Stimulated activated memory B cell treated with anti-CD40 and anti-IgM and Interleukin-4, amounts not matched to agents 10 μg/mL and 1 μg/mL and 100 μg/mL, for 72 hours (primary cell): Measurements from ENCODE around the gene CTBP2.

ENCODE experiments used
- ATAC-seq: fragments of 150-1000 bp; cut with Tn5 transposase; 2 replicates; pipeline ENCODE4 v1.10.0; 2021
- H3K27ac Mint-ChIP-seq: one replicate; pipeline ENCODE4 v1.8.0; 2022; ENCODE audit warnings: mild to moderate bottlenecking, mixed read lengths
- H3K27me3 Mint-ChIP-seq: one replicate; pipeline ENCODE4 v1.8.0; 2022; ENCODE audit warnings: mixed read lengths
- H3K36me3 Mint-ChIP-seq: one replicate; pipeline ENCODE4 v1.8.0; 2022; ENCODE audit warnings: mixed read lengths
- H3K4me1 Mint-ChIP-seq: one replicate; pipeline ENCODE4 v1.8.0; 2022; ENCODE audit warnings: mixed read lengths
- H3K4me3 Mint-ChIP-seq: one replicate; pipeline ENCODE4 v1.8.0; 2022; ENCODE audit warnings: mild to moderate bottlenecking, moderate library complexity, mixed read lengths
- H3K9me3 Mint-ChIP-seq: one replicate; pipeline ENCODE4 v1.8.0; 2022; ENCODE audit warnings: mixed read lengths

Gene CTBP2

GRCh38 chr10:125116652-125117310 lies 43.6 kb downstream of the CTBP2 start:
- Mint-ChIP-seq H3K9me3 (no peaks in the 10 kb centered on the region), H3K4me3 (no peak overlapping the region), H3K27me3 (peaks cover 31% of the 10 kb centered on the region), H3K4me1 (no peaks in the 10 kb centered on the region), H3K27ac (no peak overlapping the region), H3K36me3 (no peaks in the 10 kb centered on the region)
- ATAC-seq = no peak

GRCh38 chr10:125116041-125116649 lies 44.2 kb downstream of the CTBP2 start:
- Mint-ChIP-seq H3K27ac (no peak overlapping the region), H3K36me3 (no peaks in the 10 kb centered on the region), H3K9me3 (no peaks in the 10 kb centered on the region), H3K4me3 (no peak overlapping the region), H3K4me1 (no peaks in the 10 kb centered on the region), H3K27me3 (peaks cover 31% of the 10 kb centered on the region)
- peak; percentile 3 for ATAC-seq

- no peak overlapping the region for H3K27ac Mint-ChIP-seq
- ATAC-seq = no peak
- H3K27me3 Mint-ChIP-seq = peaks cover 31% of the 10 kb centered on the region
Observed at GRCh38 chr10:125115409-125115808, 45.0 kb downstream of the CTBP2 start.

GRCh38 chr10:125114761-125115391 lies 45.5 kb downstream of the CTBP2 start:
- no peak for ATAC-seq
- H3K36me3 Mint-ChIP-seq = no peaks in the 10 kb centered on the region
- H3K27ac Mint-ChIP-seq = no peak overlapping the region
- no peaks in the 10 kb centered on the region for H3K9me3 Mint-ChIP-seq
- H3K4me1 Mint-ChIP-seq = no peaks in the 10 kb centered on the region
- peaks cover 31% of the 10 kb centered on the region for H3K27me3 Mint-ChIP-seq
- H3K4me3 Mint-ChIP-seq = no peak overlapping the region

More at GRCh38 chr10:125115409-125115808, 45.0 kb downstream of the CTBP2 start:
- no peaks in the 10 kb centered on the region for H3K36me3 Mint-ChIP-seq
- H3K4me1 Mint-ChIP-seq = no peaks in the 10 kb centered on the region
- no peak overlapping the region for H3K4me3 Mint-ChIP-seq
- H3K9me3 Mint-ChIP-seq = no peaks in the 10 kb centered on the region

- peaks cover 31% of the 10 kb centered on the region for H3K27me3 Mint-ChIP-seq
- no peak for ATAC-seq
- H3K27ac Mint-ChIP-seq = no peak overlapping the region
- H3K4me1 Mint-ChIP-seq = no peaks in the 10 kb centered on the region
- H3K9me3 Mint-ChIP-seq = no peaks in the 10 kb centered on the region
- no peak overlapping the region for H3K4me3 Mint-ChIP-seq
- H3K36me3 Mint-ChIP-seq = no peaks in the 10 kb centered on the region
Observed at GRCh38 chr10:125113691-125114371, 46.5 kb downstream of the CTBP2 start.

GRCh38 chr10:125112697-125113494 lies 47.5 kb downstream of the CTBP2 start:
- H3K27me3 Mint-ChIP-seq = peaks cover 24% of the 10 kb centered on the region
- H3K27ac Mint-ChIP-seq = no peak overlapping the region
- H3K4me1 Mint-ChIP-seq = no peaks in the 10 kb centered on the region
- H3K4me3 Mint-ChIP-seq = no peak overlapping the region
- no peaks in the 10 kb centered on the region for H3K36me3 Mint-ChIP-seq
- ATAC-seq = no peak
- peaks cover 1% of the 10 kb centered on the region for H3K9me3 Mint-ChIP-seq

- no peak for ATAC-seq
- no peak overlapping the region for H3K4me3 Mint-ChIP-seq
- H3K27ac Mint-ChIP-seq = no peak overlapping the region
- no peaks in the 10 kb centered on the region for H3K36me3 Mint-ChIP-seq
- peaks cover 23% of the 10 kb centered on the region for H3K27me3 Mint-ChIP-seq
- peaks cover 5% of the 10 kb centered on the region for H3K9me3 Mint-ChIP-seq
- no peaks in the 10 kb centered on the region for H3K4me1 Mint-ChIP-seq
Observed at GRCh38 chr10:125111118-125111727, 49.1 kb downstream of the CTBP2 start.

GRCh38 chr10:125107965-125108580 lies 52.3 kb downstream of the CTBP2 start:
- H3K27me3 Mint-ChIP-seq = peaks cover 35% of the 10 kb centered on the region
- H3K4me3 Mint-ChIP-seq = no peak overlapping the region
- no peak overlapping the region for H3K27ac Mint-ChIP-seq
- no peak for ATAC-seq
- peaks cover 5% of the 10 kb centered on the region for H3K9me3 Mint-ChIP-seq
- H3K4me1 Mint-ChIP-seq = no peaks in the 10 kb centered on the region
- no peaks in the 10 kb centered on the region for H3K36me3 Mint-ChIP-seq

GRCh38 chr10:125107166-125107949 lies 53.0 kb downstream of the CTBP2 start:
- Mint-ChIP-seq H3K4me1 (no peaks in the 10 kb centered on the region), H3K27ac (no peak overlapping the region), H3K9me3 (peaks cover 5% of the 10 kb centered on the region), H3K27me3 (peaks cover 36% of the 10 kb centered on the region), H3K4me3 (no peak overlapping the region), H3K36me3 (no peaks in the 10 kb centered on the region)
- ATAC-seq = no peak

GRCh38 chr10:125106586-125106985 lies 53.8 kb downstream of the CTBP2 start:
- Mint-ChIP-seq H3K4me1 (no peaks in the 10 kb centered on the region), H3K27ac (no peak overlapping the region), H3K4me3 (no peak overlapping the region), H3K9me3 (peaks cover 5% of the 10 kb centered on the region), H3K27me3 (peaks cover 36% of the 10 kb centered on the region), H3K36me3 (no peaks in the 10 kb centered on the region)
- no peak for ATAC-seq

GRCh38 chr10:125105706-125106255 lies 54.6 kb downstream of the CTBP2 start:
- Mint-ChIP-seq H3K9me3 (peaks cover 5% of the 10 kb centered on the region), H3K4me1 (no peaks in the 10 kb centered on the region), H3K27ac (no peak overlapping the region), H3K27me3 (peaks cover 36% of the 10 kb centered on the region), H3K4me3 (no peak overlapping the region), H3K36me3 (no peaks in the 10 kb centered on the region)
- ATAC-seq = no peak

- H3K27ac Mint-ChIP-seq = no peak overlapping the region
- no peak overlapping the region for H3K4me3 Mint-ChIP-seq
- peaks cover 38% of the 10 kb centered on the region for H3K27me3 Mint-ChIP-seq
- no peaks in the 10 kb centered on the region for H3K4me1 Mint-ChIP-seq
- ATAC-seq = no peak
- no peaks in the 10 kb centered on the region for H3K36me3 Mint-ChIP-seq
- H3K9me3 Mint-ChIP-seq = peaks cover 5% of the 10 kb centered on the region
Observed at GRCh38 chr10:125105155-125105554, 55.2 kb downstream of the CTBP2 start.

- no peaks in the 10 kb centered on the region for H3K4me1 Mint-ChIP-seq
- no peak overlapping the region for H3K4me3 Mint-ChIP-seq
- H3K27ac Mint-ChIP-seq = no peak overlapping the region
- no peaks in the 10 kb centered on the region for H3K36me3 Mint-ChIP-seq
- no peak for ATAC-seq
- peaks cover 5% of the 10 kb centered on the region for H3K9me3 Mint-ChIP-seq
- H3K27me3 Mint-ChIP-seq = peaks cover 44% of the 10 kb centered on the region
Observed at GRCh38 chr10:125104559-125104958, 55.8 kb downstream of the CTBP2 start.
